Middle frontal gyrus (tissue), 1 donor: Measurements from ENCODE around the gene FATE1.

Experiments
- DNase-seq: peaks from one replicate; pipeline ENCODE4 v3.0.0-alpha.2; 2015; ENCODE audit warnings: low spot score; ENCODE audit errors: extremely low spot score

FATE1 gene

GRCh38 chrX:151703487-151703886 lies 12.3 kb upstream of the FATE1 start:
- no peak for DNase-seq

- no peak for DNase-seq
Observed at GRCh38 chrX:151704041-151704663, 11.7 kb upstream of the FATE1 start.

- DNase-seq = no peak
Observed at GRCh38 chrX:151708821-151709220, 7.0 kb upstream of the FATE1 start.

GRCh38 chrX:151710457-151710856 lies 5.4 kb upstream of the FATE1 start:
- no peak for DNase-seq

- no peak for DNase-seq
Observed at GRCh38 chrX:151711154-151711553, 4.7 kb upstream of the FATE1 start.

- no peak for DNase-seq
Observed at GRCh38 chrX:151711787-151712186, 4.0 kb upstream of the FATE1 start.

GRCh38 chrX:151712253-151712652 lies 3.6 kb upstream of the FATE1 start:
- DNase-seq = no peak

- no peak for DNase-seq
Observed at GRCh38 chrX:151713849-151714248, 2.0 kb upstream of the FATE1 start.

GRCh38 chrX:151714362-151714761 lies 1.5 kb upstream of the FATE1 start:
- no peak for DNase-seq

GRCh38 chrX:151722241-151722846 lies 6.5 kb downstream of the FATE1 start:
- no peak for DNase-seq

GRCh38 chrX:151723156-151723760 lies 7.4 kb downstream of the FATE1 start:
- no peak for DNase-seq

GRCh38 chrX:151724563-151725337 lies 8.9 kb downstream of the FATE1 start:
- no peak for DNase-seq

- DNase-seq = no peak
Observed at GRCh38 chrX:151725338-151725614, 9.4 kb downstream of the FATE1 start.

GRCh38 chrX:151726751-151727150 lies 10.9 kb downstream of the FATE1 start:
- DNase-seq = no peak

- no peak for DNase-seq
Observed at GRCh38 chrX:151727346-151727745, 11.5 kb downstream of the FATE1 start.

- no peak for DNase-seq
Observed at GRCh38 chrX:151729056-151729725, 13.4 kb downstream of the FATE1 start.

- no peak for DNase-seq
Observed at GRCh38 chrX:151734446-151734845, 18.6 kb downstream of the FATE1 start, which contains the start of gene CNGA2. TSS of gene CNGA2 (plus strand) at chrX:151734746. CDS start at chrX:151738484, 3,738 bp downstream.

GRCh38 chrX:151735219-151735618 lies 19.4 kb downstream of the FATE1 start:
- no peak for DNase-seq

GRCh38 chrX:151736685-151737084 lies 20.9 kb downstream of the FATE1 start:
- no peak for DNase-seq

GRCh38 chrX:151737494-151737893 lies 21.7 kb downstream of the FATE1 start:
- DNase-seq = no peak

GRCh38 chrX:151738751-151739150 lies 22.9 kb downstream of the FATE1 start:
- no peak for DNase-seq

- no peak for DNase-seq
Observed at GRCh38 chrX:151741606-151742005, 25.8 kb downstream of the FATE1 start.
